ENCODE measurements around the gene RBFOX1. TPM values are rescaled to one million over a fixed set of nuclear protein-coding genes. Genes with fewer than 3 reads are reported as not detected.

RBFOX1 gene
- total RNA-seq, 1 donor: not detected

DNA sequence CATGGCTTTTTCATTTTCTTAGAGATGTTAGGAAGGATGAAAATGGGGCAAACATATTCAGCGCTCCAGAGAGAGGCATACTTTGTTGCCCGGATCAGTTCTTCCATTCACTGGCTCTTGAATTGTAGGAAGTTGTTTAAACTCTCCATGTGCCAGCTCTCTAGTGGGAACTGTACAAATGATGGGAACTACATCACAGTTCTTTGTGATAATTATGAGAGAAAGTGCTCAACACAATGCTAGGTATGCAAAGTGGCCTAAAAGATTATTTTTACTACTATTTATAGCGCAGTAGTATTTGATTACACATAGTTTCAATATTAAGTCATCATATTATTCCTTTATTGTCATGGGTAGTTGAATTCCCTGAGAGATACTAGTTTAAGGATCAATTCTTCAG lies 268.5 kb downstream of the RBFOX1 start:
- H3K4me3 ChIP-seq (ENCODE audit: low read depth, low read length): no peak overlapping the region

DNA sequence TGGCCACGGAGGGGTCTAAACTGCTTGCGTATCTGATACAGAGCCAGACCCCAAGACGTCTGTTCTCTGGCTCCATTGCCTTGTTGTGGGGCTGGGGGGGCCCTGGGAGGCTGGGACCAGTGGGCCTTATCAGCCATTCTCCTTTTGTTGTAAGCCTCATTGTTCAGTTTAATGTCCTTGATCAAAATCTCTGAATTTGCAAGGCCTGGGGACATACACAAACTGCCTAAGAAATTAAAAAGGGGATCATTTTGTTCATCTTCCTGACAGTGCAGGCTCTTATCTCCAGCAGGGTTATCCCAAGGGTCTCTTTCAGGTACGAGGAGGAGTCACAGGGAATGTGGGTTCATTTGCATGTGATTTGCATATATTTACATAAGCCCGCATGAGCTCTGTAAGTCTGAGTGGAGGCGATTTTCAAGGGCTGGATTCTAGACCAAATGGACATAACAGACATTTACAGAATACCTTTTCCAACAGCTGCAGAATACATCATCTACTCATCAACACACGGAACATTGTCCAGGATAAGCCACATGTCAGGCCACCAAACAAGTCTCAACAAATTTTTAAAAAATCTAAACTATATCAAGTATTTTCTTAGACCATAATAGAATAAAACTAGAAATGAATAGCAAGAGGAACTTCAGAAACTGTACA lies 269.8 kb downstream of the RBFOX1 start:
- DNase-seq (ENCODE audit: low read depth): no peak
- TF ChIP-seq, protein P1, sequence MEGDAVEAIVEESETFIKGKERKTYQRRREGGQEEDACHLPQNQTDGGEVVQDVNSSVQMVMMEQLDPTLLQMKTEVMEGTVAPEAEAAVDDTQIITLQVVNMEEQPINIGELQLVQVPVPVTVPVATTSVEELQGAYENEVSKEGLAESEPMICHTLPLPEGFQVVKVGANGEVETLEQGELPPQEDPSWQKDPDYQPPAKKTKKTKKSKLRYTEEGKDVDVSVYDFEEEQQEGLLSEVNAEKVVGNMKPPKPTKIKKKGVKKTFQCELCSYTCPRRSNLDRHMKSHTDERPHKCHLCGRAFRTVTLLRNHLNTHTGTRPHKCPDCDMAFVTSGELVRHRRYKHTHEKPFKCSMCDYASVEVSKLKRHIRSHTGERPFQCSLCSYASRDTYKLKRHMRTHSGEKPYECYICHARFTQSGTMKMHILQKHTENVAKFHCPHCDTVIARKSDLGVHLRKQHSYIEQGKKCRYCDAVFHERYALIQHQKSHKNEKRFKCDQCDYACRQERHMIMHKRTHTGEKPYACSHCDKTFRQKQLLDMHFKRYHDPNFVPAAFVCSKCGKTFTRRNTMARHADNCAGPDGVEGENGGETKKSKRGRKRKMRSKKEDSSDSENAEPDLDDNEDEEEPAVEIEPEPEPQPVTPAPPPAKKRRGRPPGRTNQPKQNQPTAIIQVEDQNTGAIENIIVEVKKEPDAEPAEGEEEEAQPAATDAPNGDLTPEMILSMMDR (IDR thresholded peaks at IDR 0.05; ENCODE audit: insufficient read depth, low read depth, low read length): no peak
- no peak overlapping the region for H3K4me3 ChIP-seq (ENCODE audit: low read depth, low read length)

More for the DNA sequence above, 268.5 kb downstream of the RBFOX1 start:
- no peak for DNase-seq (ENCODE audit: low read depth)
- TF ChIP-seq, protein P1 (IDR thresholded peaks at IDR 0.05; ENCODE audit: insufficient read depth, low read depth, low read length): no peak

DNA sequence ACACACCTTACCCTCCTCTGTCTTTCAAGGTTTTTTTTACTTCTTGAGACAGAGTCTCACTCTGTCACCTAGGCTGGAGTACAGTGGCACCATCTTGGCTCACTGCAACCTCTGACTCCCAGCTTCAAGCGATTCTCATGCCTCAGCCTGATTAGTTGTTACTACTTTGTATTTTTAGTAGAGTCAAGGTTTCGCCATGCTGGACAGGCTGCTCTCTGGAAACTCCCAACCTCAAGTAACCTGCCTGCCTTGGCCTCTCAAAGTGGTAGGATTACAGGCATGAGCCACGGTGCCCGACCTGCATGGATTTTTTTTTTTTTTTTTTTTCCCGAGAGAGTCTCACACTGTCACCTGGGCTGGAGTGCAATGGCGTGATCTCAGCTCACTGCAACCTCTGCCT lies 273.2 kb downstream of the RBFOX1 start:
- TF ChIP-seq, protein P1 (IDR thresholded peaks at IDR 0.05; ENCODE audit: insufficient read depth, low read depth, low read length): no peak
- no peak overlapping the region for H3K4me3 ChIP-seq (ENCODE audit: low read depth, low read length)
- no peak for DNase-seq (ENCODE audit: low read depth)

DNA sequence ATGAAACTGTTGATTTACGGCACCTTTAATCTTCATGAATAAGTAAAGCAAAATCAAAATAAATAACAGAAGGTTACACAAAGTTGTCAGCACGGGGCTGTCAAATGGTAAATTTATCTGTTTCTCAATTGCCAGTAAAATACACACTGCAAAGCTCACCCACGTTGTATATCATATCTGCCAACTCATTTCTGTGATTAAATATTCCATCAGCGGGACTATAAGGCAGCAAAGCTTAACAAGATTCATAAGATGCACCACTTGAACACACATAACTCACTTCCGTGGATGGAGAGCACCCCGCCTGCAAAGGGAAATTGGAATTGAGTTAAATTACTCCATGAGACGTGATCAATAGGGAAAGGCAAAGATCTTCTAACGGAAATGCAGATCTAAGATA lies 280.0 kb downstream of the RBFOX1 start:
- TF ChIP-seq, protein P1 (IDR thresholded peaks at IDR 0.05; ENCODE audit: insufficient read depth, low read depth, low read length): no peak
- no peak for DNase-seq (ENCODE audit: low read depth)
- H3K4me3 ChIP-seq (ENCODE audit: low read depth, low read length): no peak overlapping the region

DNA sequence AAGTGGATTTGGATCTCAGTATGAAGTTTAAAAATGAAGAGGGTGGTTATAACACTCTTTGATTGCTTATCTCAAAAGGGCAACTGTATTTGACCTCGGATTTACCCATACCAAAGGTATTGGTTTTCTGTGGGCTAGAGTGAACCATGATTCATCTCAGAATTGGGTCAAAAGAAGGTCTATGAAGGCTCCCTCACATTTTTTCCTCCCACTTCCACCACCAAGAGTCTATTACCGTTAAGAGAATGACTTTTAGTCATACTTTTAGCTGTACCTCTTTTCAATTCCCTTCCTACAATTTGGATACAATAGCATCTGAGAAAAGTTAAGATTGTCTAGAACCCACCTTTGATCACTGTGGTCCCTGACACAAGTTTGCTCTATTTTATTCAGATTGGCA lies 280.9 kb downstream of the RBFOX1 start:
- TF ChIP-seq, protein P1 (IDR thresholded peaks at IDR 0.05; ENCODE audit: insufficient read depth, low read depth, low read length): no peak
- H3K4me3 ChIP-seq (ENCODE audit: low read depth, low read length): no peak overlapping the region
- DNase-seq (ENCODE audit: low read depth): no peak

DNA sequence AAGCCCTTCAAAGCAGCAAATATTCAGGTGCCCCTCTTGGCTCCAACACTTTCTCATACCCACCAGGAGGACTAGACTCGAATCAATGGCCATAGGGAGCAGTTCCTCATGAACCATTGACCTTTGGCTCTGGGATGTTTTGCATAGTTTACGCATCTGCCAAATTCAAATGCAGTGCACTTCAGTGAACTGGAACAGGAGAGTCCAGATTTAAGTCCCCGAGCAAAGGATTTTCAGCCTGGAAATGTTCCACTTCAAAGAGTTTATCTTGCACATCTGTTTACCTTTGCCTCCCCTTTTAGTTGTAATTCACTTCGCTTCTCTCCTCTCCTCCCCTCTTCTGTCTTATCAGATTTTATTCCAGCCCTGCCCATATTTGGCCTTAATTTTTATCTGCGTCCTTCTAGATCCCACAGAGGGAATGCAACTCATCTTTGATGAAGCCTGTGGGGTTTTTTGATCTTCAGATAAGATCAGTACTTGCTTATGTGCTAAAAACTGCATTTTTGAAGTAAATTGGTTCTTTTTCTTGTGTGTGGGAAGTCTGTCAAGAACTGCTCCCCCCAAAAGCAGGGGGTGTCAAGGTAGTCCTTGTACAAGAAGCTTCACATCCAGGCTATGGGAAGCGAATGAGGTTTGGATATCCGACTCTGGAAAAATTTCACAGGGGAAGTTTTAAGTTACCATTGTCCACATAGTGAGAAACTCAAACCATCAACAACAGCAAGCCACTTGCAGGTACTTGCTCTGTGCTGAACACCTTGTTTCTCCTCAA lies 281.6 kb downstream of the RBFOX1 start:
- no peak overlapping the region for H3K4me3 ChIP-seq (ENCODE audit: low read depth, low read length)
- DNase-seq (ENCODE audit: low read depth): no peak
- TF ChIP-seq, protein P1 (IDR thresholded peaks at IDR 0.05; ENCODE audit: insufficient read depth, low read depth, low read length): no peak
